ENCODE results near the gene OGFOD3.

DNA sequence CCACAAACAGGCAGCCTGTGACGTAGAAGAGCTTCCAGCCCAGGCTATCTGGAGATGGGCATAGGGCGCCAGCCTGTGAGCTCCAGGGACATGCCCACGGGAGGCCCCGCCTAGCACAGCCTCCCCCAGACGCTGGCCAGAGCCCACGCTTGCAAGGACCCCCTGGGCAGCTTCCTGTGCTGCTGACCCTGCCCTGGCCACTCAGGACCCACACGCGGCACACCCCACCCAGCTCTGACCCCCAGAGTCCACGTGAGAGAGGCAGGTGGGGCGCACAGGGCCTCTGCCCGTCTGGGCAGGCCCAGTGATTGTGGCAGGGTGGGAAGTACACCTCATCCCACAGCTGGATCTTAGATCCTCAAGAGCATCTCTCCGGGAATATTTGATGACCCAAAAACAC lies 28.3 kb upstream of the OGFOD3 start:
- TF ChIP-seq POLR2A (IDR thresholded peaks at IDR 0.05): no peak
- TF ChIP-seq, protein P1, sequence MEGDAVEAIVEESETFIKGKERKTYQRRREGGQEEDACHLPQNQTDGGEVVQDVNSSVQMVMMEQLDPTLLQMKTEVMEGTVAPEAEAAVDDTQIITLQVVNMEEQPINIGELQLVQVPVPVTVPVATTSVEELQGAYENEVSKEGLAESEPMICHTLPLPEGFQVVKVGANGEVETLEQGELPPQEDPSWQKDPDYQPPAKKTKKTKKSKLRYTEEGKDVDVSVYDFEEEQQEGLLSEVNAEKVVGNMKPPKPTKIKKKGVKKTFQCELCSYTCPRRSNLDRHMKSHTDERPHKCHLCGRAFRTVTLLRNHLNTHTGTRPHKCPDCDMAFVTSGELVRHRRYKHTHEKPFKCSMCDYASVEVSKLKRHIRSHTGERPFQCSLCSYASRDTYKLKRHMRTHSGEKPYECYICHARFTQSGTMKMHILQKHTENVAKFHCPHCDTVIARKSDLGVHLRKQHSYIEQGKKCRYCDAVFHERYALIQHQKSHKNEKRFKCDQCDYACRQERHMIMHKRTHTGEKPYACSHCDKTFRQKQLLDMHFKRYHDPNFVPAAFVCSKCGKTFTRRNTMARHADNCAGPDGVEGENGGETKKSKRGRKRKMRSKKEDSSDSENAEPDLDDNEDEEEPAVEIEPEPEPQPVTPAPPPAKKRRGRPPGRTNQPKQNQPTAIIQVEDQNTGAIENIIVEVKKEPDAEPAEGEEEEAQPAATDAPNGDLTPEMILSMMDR (IDR thresholded peaks at IDR 0.05): no peak
